Measurements from ENCODE around the gene RLF.
A peak's percentile ranks its signal among the peaks of the same experiment; 100 is the strongest.

DNA sequence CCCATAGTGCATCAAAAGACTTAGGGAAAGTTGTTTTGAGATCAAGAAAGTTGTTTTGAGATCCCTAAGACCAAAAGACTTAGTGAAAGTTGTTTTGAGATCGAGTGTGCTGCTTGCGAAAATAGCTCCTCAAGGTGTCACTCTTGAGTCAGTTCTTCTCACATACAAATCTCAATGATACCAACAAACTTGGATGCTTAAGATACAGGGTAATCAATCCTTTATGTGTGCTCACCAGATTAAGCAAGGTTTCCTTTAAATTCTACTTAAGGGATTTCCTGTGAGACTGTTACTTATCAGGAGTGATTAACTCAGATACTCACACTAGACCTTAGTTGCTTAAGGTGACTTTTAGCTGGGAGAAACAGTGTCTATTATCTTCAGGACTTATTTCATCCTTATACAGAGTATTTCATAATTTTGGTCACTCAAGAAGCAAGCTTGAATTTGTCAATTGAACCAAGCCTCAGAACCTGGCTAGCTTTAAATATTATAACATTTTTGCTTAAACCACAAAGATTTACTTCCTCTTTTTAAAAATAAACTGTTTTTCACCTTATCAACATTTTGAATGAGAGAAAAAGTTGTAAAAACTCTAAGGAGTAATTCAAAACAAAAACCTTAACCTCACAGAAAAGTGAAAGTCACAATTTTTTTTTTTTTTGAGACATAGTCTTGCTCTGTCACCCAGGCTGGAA, 8.0 kb upstream of the RLF start:
- TF ChIP-seq, protein P1, sequence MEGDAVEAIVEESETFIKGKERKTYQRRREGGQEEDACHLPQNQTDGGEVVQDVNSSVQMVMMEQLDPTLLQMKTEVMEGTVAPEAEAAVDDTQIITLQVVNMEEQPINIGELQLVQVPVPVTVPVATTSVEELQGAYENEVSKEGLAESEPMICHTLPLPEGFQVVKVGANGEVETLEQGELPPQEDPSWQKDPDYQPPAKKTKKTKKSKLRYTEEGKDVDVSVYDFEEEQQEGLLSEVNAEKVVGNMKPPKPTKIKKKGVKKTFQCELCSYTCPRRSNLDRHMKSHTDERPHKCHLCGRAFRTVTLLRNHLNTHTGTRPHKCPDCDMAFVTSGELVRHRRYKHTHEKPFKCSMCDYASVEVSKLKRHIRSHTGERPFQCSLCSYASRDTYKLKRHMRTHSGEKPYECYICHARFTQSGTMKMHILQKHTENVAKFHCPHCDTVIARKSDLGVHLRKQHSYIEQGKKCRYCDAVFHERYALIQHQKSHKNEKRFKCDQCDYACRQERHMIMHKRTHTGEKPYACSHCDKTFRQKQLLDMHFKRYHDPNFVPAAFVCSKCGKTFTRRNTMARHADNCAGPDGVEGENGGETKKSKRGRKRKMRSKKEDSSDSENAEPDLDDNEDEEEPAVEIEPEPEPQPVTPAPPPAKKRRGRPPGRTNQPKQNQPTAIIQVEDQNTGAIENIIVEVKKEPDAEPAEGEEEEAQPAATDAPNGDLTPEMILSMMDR (IDR thresholded peaks at IDR 0.05; ENCODE audit: low read length): peak; percentile 79
- TF ChIP-seq EZH2 (optimal IDR thresholded peaks at IDR 0.05; ENCODE audit: low read depth, low read length) (no peak), EZH2phosphoT487 (IDR thresholded peaks at IDR 0.05; ENCODE audit: low read length) (no peak)

Data from MM.1S (cell line).